ENCODE measurements around the gene PLPPR1.

DNA sequence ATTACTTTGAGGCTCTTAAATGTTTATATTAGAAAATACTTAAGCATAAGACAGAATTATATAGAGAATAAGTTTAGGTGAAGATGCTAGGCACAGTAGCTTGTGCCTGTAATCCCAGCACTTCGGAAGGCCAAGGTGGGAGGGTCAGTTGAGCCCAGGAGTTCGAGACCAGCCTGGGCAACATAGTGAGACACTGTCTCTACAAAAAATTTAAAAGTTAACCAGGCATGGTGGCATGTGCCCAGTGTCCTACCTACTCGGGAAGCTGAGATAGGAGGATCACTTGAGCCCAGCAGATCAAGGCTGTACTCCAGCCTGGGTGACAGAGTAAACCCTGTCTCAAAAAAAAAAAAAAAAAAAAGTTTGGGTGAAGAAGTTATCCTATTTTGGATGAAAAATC, 294.6 kb downstream of the PLPPR1 start:
- TF ChIP-seq POLR2AphosphoS5 (IDR thresholded peaks at IDR 0.05; ENCODE audit: low read depth, low read length): no peak
- TF ChIP-seq TAF1 (IDR thresholded peaks at IDR 0.05; ENCODE audit: borderline replicate concordance, low read depth, low read length): no peak
- no peak for TF ChIP-seq POLR2A (IDR thresholded peaks at IDR 0.05; ENCODE audit: low read depth, low read length)
